Measurements from ENCODE around the gene TSPAN18. TPM values are rescaled to one million over a fixed set of nuclear protein-coding genes. Genes with fewer than 3 reads are reported as not detected.

The TSPAN18 gene
- total RNA-seq, 4 donors from 2014 or later = 2.6 to 28.9 (median 4.9) TPM

GRCh38 chr11:44811841-44812448, 85.2 kb downstream of the TSPAN18 start:
- no peak overlapping the region for H3K4me3 ChIP-seq
- H3K27ac ChIP-seq = no peak overlapping the region
- no peaks in the 10 kb centered on the region for H3K9me3 ChIP-seq
- H3K27me3 ChIP-seq = no peaks in the 10 kb centered on the region
- no peaks in the 10 kb centered on the region for H3K36me3 ChIP-seq
- no peak for TF ChIP-seq CTCF (IDR thresholded peaks at IDR 0.05)
- in situ Hi-C loops (cut with MboI; ENCODE audit: low pct_ligation_motif_present in 1 of 4, low pct_unique_long_range_greater_than_20kb in 1 of 4, low sequenced_read_pairs in 3 of 4) = no loop called here
- WGBS, 2 donors (ENCODE audit: low coverage in 1 of 2) = 62 to 100% methylated on average over 1 to 6 of the region's 6 CpGs
- peaks cover 0 to 15% (median 6%) of the 10 kb centered on the region in 4 donors for H3K4me1 ChIP-seq
- intact Hi-C loops (cut with DNase I; ENCODE audit: low total_unique reads) = no loop called here
- DNase-seq = no peak

GRCh38 chr11:44812971-44813370, 86.2 kb downstream of the TSPAN18 start:
- no peak overlapping the region for H3K4me3 ChIP-seq
- in situ Hi-C loops (cut with MboI; ENCODE audit: low pct_ligation_motif_present in 1 of 4, low pct_unique_long_range_greater_than_20kb in 1 of 4, low sequenced_read_pairs in 3 of 4) (no loop called here), intact Hi-C loops (cut with DNase I; ENCODE audit: low total_unique reads) (no loop called here)
- H3K27me3 ChIP-seq = no peaks in the 10 kb centered on the region
- no peaks in the 10 kb centered on the region for H3K36me3 ChIP-seq
- TF ChIP-seq POLR2AphosphoS5 (IDR thresholded peaks at IDR 0.05) = no peak
- no peak for TF ChIP-seq CTCF (IDR thresholded peaks at IDR 0.05)
- no peak for TF ChIP-seq EP300 (IDR thresholded peaks at IDR 0.05; ENCODE audit: low read depth)
- TF ChIP-seq POLR2A (IDR thresholded peaks at IDR 0.05) = no peak
- H3K27ac ChIP-seq = no peak overlapping the region
- H3K4me1 ChIP-seq = peaks cover 0 to 15% (median 6%) of the 10 kb centered on the region in 4 donors
- no peaks in the 10 kb centered on the region for H3K9me3 ChIP-seq
- 79 to 100% methylated on average over 2 to 9 of the region's 9 CpGs for WGBS, 2 donors (ENCODE audit: low coverage in 1 of 2)
- no peak for DNase-seq

- intact Hi-C loops (cut with DNase I; ENCODE audit: low total_unique reads) = no loop called here
- Histone ChIP-seq H3K27ac (no peak overlapping the region), H3K4me1 (peaks cover 0 to 15% (median 6%) of the 10 kb centered on the region in 4 donors), H3K9me3 (no peaks in the 10 kb centered on the region), H3K27me3 (no peaks in the 10 kb centered on the region), H3K36me3 (no peaks in the 10 kb centered on the region), H3K4me3 (no peak overlapping the region)
- 63 to 100% methylated on average over 1 to 4 of the region's 4 CpGs for WGBS, 2 donors (ENCODE audit: low coverage in 1 of 2)
- in situ Hi-C loops (cut with MboI; ENCODE audit: low pct_ligation_motif_present in 1 of 4, low pct_unique_long_range_greater_than_20kb in 1 of 4, low sequenced_read_pairs in 3 of 4) = no loop called here
- DNase-seq = no peak
- no peak for TF ChIP-seq CTCF (IDR thresholded peaks at IDR 0.05)
- no peak for TF ChIP-seq EP300 (IDR thresholded peaks at IDR 0.05; ENCODE audit: low read depth)
- no peak for TF ChIP-seq POLR2AphosphoS5 (IDR thresholded peaks at IDR 0.05)
- no peak for TF ChIP-seq POLR2A (IDR thresholded peaks at IDR 0.05)
These were observed 86.6 kb downstream of the TSPAN18 start for GRCh38 chr11:44813401-44813800.

- intact Hi-C loops (cut with DNase I; ENCODE audit: low total_unique reads) = no loop called here
- Histone ChIP-seq H3K4me3 (no peak overlapping the region), H3K27me3 (no peaks in the 10 kb centered on the region), H3K36me3 (no peaks in the 10 kb centered on the region), H3K27ac (no peak overlapping the region), H3K9me3 (no peaks in the 10 kb centered on the region), H3K4me1 (peaks cover 0 to 15% (median 6%) of the 10 kb centered on the region in 4 donors)
- in situ Hi-C loops (cut with MboI; ENCODE audit: low pct_ligation_motif_present in 1 of 4, low pct_unique_long_range_greater_than_20kb in 1 of 4, low sequenced_read_pairs in 3 of 4) = no loop called here
- TF ChIP-seq CTCF (IDR thresholded peaks at IDR 0.05) (no peak), POLR2AphosphoS5 (IDR thresholded peaks at IDR 0.05) (no peak), POLR2A (IDR thresholded peaks at IDR 0.05) (no peak), EP300 (IDR thresholded peaks at IDR 0.05; ENCODE audit: low read depth) (no peak)
- 88% methylated on average over 5 of the region's 5 CpGs; no CpG with 5 or more reads in 1 of the 2 donors for WGBS, 2 donors (ENCODE audit: low coverage in 1 of 2)
- no peak for DNase-seq
These were observed 88.3 kb downstream of the TSPAN18 start for GRCh38 chr11:44814881-44815592.

Measured in transverse colon (tissue), 4 donors.